AG04449 (cell line): ENCODE results near the gene RFC3.

ENCODE experiments used
- CTCF ChIA-PET: fragments of 350-600 bp; formaldehyde crosslinking; extraction: SDS; loops from one replicate; lab custom pipeline; 2021; ENCODE audit warnings: antibody characterized with exemption; lab: Yijun Ruan, JAX
- POLR2A ChIA-PET: fragments of 400-600, 350-600 bp; formaldehyde crosslinking; extraction: SDS; loops from one replicate; lab custom pipeline; 2020; ENCODE audit warnings: antibody characterized with exemption, inconsistent platforms; lab: Yijun Ruan, JAX
- DNase-seq: peaks from one replicate; pipeline ENCODE4 v3.0.0-alpha.2; 2010; ENCODE audit warnings: low read depth, low spot score
- H3K4me3 ChIP-seq: 2 replicates; pipeline ENCODE4 v1.5.1; 2011; ENCODE audit warnings: low read depth, mild to moderate bottlenecking, control low read depth, low read length
- TF ChIP-seq, protein P1 (sequence below): IDR thresholded peaks from one replicate; pipeline ENCODE4 v1.5.1; 2011; ENCODE audit warnings: mild to moderate bottlenecking, moderate library complexity, low read length, control low read depth, inconsistent platforms; ENCODE audit not compliant: insufficient read depth; ENCODE audit errors: missing control alignments

The RFC3 gene

DNA sequence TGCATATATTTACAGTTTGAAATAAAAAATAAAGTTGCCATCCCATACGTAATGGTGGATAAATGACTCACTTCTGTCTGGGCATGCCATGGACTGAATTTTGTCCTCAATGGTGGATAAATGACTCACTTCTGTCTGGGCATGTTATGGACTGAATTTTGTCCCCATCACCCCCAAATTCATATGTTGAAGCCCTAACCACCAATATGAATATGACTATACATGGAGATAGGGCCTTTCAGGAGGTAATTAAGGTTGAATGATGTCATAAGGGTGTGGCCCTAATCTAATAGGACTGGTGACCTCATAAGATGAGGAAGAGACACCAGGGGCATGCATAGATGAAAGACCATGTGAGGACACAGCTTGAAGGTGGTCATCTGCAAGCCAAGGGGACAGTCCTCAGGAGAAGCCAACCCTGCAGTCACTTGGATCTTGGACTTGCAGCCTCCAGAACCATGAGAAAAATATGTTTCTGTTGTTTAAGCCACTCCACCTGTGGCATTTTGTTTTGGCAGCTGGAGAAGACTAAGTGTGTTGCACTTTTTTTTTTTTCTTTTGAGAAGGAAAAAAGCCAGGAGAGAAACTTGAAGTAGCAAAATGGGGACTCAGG lies 41.8 kb downstream of the RFC3 start:
- TF ChIP-seq, protein P1, sequence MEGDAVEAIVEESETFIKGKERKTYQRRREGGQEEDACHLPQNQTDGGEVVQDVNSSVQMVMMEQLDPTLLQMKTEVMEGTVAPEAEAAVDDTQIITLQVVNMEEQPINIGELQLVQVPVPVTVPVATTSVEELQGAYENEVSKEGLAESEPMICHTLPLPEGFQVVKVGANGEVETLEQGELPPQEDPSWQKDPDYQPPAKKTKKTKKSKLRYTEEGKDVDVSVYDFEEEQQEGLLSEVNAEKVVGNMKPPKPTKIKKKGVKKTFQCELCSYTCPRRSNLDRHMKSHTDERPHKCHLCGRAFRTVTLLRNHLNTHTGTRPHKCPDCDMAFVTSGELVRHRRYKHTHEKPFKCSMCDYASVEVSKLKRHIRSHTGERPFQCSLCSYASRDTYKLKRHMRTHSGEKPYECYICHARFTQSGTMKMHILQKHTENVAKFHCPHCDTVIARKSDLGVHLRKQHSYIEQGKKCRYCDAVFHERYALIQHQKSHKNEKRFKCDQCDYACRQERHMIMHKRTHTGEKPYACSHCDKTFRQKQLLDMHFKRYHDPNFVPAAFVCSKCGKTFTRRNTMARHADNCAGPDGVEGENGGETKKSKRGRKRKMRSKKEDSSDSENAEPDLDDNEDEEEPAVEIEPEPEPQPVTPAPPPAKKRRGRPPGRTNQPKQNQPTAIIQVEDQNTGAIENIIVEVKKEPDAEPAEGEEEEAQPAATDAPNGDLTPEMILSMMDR: no peak
- POLR2A ChIA-PET: no interaction called here
- CTCF ChIA-PET: no interaction called here
- no peak for DNase-seq
- no peak overlapping the region for H3K4me3 ChIP-seq

DNA sequence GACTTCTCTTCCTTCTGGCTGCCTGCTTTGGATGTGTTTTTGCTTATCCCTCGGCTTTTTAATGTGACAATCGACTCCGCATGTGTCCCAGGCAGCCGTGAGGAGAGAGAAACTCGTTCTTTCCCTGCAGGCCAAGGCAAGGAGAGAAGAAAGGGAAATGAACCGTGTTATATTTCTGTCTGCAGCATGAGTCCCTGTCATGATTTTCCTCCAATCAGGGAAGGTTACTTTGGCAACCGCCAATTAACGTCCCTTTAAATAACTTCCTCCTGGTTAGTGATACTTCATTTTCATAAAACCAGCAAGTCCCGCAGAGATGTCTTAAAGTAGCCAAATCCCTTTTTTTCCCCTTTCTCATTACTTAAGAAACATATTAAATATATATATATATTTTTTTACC lies 42.6 kb downstream of the RFC3 start:
- no peak for DNase-seq
- no peak overlapping the region for H3K4me3 ChIP-seq
- TF ChIP-seq, protein P1: no peak
- ChIA-PET CTCF (no interaction called here), POLR2A (no interaction called here)

DNA sequence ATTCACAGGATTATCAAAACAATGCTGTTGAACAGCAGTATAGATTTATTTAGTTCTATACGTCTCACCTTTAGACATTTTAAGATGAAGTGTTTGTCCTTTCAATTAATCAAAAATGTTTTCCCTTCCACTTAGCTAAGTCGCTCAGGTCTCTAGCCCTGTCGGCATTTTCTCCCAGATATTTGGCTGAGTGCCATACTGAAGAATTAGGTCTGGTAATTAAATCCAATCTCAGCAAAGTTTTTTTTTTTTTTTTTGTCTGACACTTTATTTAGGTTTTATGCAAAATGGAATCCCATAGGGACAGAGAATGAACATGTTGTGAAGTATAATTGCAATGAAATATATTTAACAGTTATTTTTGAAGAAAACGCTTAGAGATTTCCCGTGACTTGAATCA lies 44.1 kb downstream of the RFC3 start:
- ChIA-PET POLR2A (no interaction called here), CTCF (no interaction called here)
- TF ChIP-seq, protein P1: no peak
- no peak overlapping the region for H3K4me3 ChIP-seq
- DNase-seq: no peak

DNA sequence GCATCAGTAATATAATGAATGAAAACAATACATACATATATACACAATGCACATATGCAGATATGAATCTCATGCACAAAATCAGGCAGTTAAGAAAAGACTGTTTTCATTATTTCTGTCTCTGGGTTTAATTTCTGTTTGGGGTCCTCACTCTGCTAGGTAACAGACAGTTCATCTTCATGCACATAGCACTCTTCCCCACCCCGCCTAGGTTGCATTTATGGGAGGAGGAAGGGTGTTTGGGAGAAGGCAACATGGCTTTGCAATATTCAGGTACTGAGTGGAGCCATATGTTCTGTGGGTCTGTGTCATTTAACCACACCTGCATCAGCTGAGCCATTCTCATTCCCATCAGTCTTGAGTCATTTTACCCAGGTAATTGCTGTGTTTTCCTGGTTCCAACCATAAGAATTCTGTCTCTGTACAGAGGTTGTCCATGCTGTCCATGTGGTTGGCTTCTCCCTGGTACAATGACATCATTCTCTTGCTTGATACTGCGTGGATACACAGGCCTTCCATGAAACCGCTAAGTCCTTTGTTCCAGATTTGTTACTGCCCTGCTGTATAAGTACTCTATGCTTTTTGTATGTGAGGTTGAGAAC lies 45.3 kb downstream of the RFC3 start:
- CTCF ChIA-PET: no interaction called here
- no peak for DNase-seq
- POLR2A ChIA-PET: no interaction called here
- H3K4me3 ChIP-seq: no peak overlapping the region
- TF ChIP-seq, protein P1: no peak

DNA sequence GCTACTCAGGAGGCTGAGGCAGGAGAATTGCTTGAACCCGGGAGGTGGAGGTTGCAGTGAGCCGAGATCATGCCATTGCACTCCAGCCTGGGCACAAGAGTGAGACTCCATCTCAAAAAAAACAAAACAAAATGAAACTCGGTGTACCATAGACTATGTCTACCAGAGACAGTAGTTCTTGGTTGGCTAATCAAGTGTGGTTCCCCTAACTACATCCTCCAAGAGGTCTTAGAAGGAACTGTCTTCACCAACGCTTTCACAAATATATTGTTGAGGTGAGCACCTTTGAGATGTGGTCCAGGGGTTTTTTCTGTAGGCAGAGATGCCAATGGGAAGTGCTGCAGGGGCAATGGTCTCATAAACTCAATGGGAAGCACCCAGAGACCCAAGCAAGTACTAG lies 48.0 kb downstream of the RFC3 start:
- no peak overlapping the region for H3K4me3 ChIP-seq
- ChIA-PET POLR2A (no interaction called here), CTCF (no interaction called here)
- TF ChIP-seq, protein P1: no peak
- no peak for DNase-seq

DNA sequence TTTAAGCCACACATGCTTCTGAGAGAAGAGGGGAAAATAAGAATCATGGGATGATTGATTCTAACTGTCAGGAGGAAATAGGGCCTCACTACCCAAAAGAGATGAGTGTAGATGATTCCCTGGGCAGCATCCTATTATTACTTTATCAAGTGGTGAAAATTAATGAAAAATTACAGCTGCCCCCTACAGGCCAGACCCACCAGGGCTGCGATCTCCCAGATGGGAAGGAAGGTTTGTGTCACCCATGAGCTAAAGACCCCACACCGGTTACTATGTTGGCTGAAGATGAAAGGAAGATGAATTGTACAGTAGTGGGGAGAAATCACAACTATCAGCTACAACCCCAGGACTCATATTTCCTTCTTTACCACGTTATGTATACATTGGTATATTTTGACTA lies 49.5 kb downstream of the RFC3 start:
- TF ChIP-seq, protein P1: no peak
- ChIA-PET CTCF (interaction anchor here (0.6 kb wide), 1 partner anchor 11 kb away, joined by 3 read pairs; no protein-coding TSS in a partner anchor), POLR2A (no interaction called here)
- H3K4me3 ChIP-seq: no peak overlapping the region
- DNase-seq: no peak
